ENCODE results near the gene KRTAP5-8. TPM values are rescaled to one million over a fixed set of nuclear protein-coding genes. Genes with fewer than 3 reads are reported as not detected.

KRTAP5-8 gene
- total and polyA plus RNA-seq, 7 donors: 0.29 TPM; not detected in 6

DNA sequence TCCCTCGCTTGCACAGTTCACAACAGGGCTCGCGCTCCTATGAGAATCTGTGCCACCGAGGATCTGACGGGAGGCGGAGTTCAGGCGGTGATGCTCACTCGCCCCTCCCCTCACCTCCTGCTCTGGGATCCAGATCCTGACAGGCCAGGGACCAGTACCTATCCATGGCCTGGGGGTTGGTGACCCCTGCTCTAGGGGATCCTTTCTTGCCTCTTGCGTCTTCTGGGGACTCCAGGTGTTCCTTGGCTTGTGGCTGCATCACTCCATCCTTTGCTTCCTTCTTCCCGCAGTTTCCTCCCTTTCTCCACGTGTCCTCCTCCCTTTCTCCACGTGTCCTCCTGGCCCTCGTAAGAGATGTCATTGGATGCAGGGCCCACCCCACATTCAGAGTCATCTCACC is 41.4 kb upstream of the KRTAP5-8 start:
- TF ChIP-seq POLR2A (IDR thresholded peaks at IDR 0.05) (no peak), POLR2AphosphoS5 (IDR thresholded peaks at IDR 0.05) (no peak), CTCF (IDR thresholded peaks at IDR 0.05) (no peak), EP300 (IDR thresholded peaks at IDR 0.05) (no peak)
- DNase-seq: no peak
- Histone ChIP-seq H3K27me3 (no peaks in the 10 kb centered on the region), H3K27ac (no peak overlapping the region), H3K36me3 (peaks cover 9 to 98% (median 54%) of the 10 kb centered on the region in 4 donors), H3K9me3 (no peaks in the 10 kb centered on the region), H3K4me3 (no peak overlapping the region), H3K4me1 (no peaks in the 10 kb centered on the region)
- intact Hi-C loops (cut with DNase I): no loop called here
- 97 to 99% methylated on average over 13 of the region's 13 CpGs for WGBS, 2 donors

GRCh38 chr11:71498091-71498490 is 39.7 kb upstream of the KRTAP5-8 start:
- no peak for DNase-seq
- H3K4me3 ChIP-seq: no peak overlapping the region
- no peak for TF ChIP-seq EP300 (IDR thresholded peaks at IDR 0.05)
- no peak for TF ChIP-seq CTCF (IDR thresholded peaks at IDR 0.05)
- no peak for TF ChIP-seq POLR2AphosphoS5 (IDR thresholded peaks at IDR 0.05)
- no peak for TF ChIP-seq POLR2A (IDR thresholded peaks at IDR 0.05)
- H3K4me1 ChIP-seq: no peaks in the 10 kb centered on the region
- no peaks in the 10 kb centered on the region for H3K9me3 ChIP-seq
- WGBS, 2 donors: 97 to 98% methylated on average over 19 of the region's 19 CpGs
- no peak overlapping the region for H3K27ac ChIP-seq
- H3K27me3 ChIP-seq: no peaks in the 10 kb centered on the region
- intact Hi-C loops (cut with DNase I): no loop called here
- H3K36me3 ChIP-seq: peaks cover 9 to 90% (median 50%) of the 10 kb centered on the region in 4 donors

DNA sequence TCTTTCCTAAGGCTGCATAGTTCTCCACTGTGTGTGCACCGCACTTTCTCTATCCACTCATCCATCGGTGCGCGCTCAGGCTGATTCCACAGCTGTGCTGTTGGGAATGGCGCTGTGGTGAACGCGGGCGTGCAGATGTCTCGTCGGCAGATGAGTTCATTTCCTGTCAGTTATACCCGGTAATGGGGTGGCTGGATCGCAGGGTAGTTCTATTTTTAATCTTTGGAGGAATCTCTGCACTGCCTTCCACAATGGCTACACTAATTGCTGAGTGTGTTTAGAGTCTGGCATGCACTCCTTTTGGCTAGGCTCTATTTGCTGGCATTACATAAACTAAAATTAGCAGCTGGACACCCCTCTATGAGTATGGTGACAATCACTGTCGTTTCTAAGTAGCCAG is 38.7 kb upstream of the KRTAP5-8 start:
- no peak for TF ChIP-seq EP300 (IDR thresholded peaks at IDR 0.05)
- no peak for TF ChIP-seq CTCF (IDR thresholded peaks at IDR 0.05)
- TF ChIP-seq POLR2AphosphoS5 (IDR thresholded peaks at IDR 0.05): no peak
- no peak for TF ChIP-seq POLR2A (IDR thresholded peaks at IDR 0.05)
- intact Hi-C loops (cut with DNase I): no loop called here
- no peaks in the 10 kb centered on the region for H3K9me3 ChIP-seq
- 70 to 91% methylated on average over 13 of the region's 13 CpGs for WGBS, 2 donors
- no peak overlapping the region for H3K4me3 ChIP-seq
- DNase-seq: no peak
- H3K27ac ChIP-seq: no peak overlapping the region
- peaks cover 9 to 80% (median 47%) of the 10 kb centered on the region in 4 donors for H3K36me3 ChIP-seq
- no peaks in the 10 kb centered on the region for H3K27me3 ChIP-seq
- no peaks in the 10 kb centered on the region for H3K4me1 ChIP-seq

DNA sequence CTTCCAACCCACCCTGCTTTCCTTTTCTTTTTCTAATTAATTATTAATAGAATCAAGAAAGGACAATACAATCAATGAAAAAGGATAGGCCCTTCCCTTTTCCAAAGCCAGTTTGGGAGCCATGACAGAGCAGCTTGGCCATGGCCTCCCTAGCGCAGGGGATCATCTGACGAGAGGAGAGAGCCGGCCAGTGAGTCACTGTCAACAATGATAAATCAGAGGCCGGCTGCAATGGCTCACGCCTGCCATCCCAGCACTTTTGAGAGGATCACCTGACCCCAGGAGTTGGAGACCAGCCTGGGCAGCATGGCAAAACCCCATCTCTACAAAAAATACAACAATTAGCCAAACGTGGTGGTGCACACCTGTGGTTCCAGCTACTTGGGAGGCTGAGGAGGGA is 38.3 kb upstream of the KRTAP5-8 start:
- WGBS, 2 donors: 94 to 95% methylated on average over 6 of the region's 6 CpGs
- intact Hi-C loops (cut with DNase I): no loop called here
- no peak overlapping the region for H3K4me3 ChIP-seq
- H3K27me3 ChIP-seq: no peaks in the 10 kb centered on the region
- H3K4me1 ChIP-seq: no peaks in the 10 kb centered on the region
- no peak for DNase-seq
- peaks cover 9 to 75% (median 47%) of the 10 kb centered on the region in 4 donors for H3K36me3 ChIP-seq
- H3K27ac ChIP-seq: no peak overlapping the region
- TF ChIP-seq POLR2AphosphoS5 (IDR thresholded peaks at IDR 0.05): no peak
- no peak for TF ChIP-seq CTCF (IDR thresholded peaks at IDR 0.05)
- TF ChIP-seq POLR2A (IDR thresholded peaks at IDR 0.05): no peak
- no peak for TF ChIP-seq EP300 (IDR thresholded peaks at IDR 0.05)
- no peaks in the 10 kb centered on the region for H3K9me3 ChIP-seq

DNA sequence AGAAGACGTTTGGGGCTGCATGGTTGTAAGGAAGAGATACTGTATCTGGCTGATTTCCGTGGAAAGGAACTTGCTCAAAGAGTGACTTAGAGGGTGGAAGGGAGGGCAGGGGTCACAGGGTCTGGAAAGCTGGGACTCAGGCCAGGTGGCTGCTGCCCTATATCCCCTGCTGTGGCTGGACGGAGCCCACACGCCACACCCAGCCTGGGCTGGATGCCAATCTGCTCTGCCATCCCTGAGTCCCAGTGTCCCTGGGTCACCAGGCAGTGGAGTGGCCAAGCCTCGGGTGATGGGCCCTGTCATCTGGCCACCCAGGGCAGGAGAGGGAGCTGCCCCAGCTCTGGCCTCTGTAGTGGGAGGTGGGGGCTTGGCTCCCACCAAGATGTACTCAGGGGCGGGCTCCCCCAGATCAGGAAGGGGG is 37.2 kb upstream of the KRTAP5-8 start:
- no peak overlapping the region for H3K27ac ChIP-seq
- H3K4me1 ChIP-seq: no peaks in the 10 kb centered on the region
- no peak for DNase-seq
- no peaks in the 10 kb centered on the region for H3K9me3 ChIP-seq
- intact Hi-C loops (cut with DNase I): no loop called here
- H3K4me3 ChIP-seq: no peak overlapping the region
- no peaks in the 10 kb centered on the region for H3K27me3 ChIP-seq
- WGBS, 2 donors: 40 to 62% methylated on average over 6 of the region's 6 CpGs
- TF ChIP-seq POLR2AphosphoS5 (IDR thresholded peaks at IDR 0.05) (no peak), POLR2A (IDR thresholded peaks at IDR 0.05) (no peak), CTCF (IDR thresholded peaks at IDR 0.05) (no peak), EP300 (IDR thresholded peaks at IDR 0.05) (no peak)
- H3K36me3 ChIP-seq: peaks cover 9 to 68% (median 45%) of the 10 kb centered on the region in 4 donors
